ENCODE results near the gene NAV1. TPM values are rescaled to one million over a fixed set of nuclear protein-coding genes. Genes with fewer than 3 reads are reported as not detected.

Gene NAV1
- total RNA-seq, 4 donors from 2014 or later: 11.4 to 35.8 (median 18.0) TPM

DNA sequence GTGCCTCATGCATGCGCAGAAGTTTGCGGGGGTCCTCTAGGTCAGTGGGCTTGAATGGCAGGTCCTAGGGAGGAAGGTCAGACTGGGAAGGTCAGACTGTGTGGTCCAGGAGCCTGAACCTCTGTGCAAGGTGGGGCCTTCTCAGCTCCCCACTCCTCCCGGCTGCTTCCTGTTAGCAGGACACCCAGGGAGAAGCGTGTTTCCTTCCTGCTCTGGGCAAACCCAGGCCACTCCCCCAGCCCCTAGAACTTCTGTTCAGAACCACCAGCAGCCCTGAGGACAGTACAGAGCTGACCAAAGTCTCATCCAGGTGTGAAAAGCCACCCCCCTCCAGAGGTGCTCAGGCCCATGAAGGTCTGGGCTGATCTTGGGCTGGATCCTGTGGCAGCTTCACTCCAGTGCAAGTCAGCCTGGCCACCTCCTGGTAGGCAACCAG, 29.9 kb downstream of the NAV1 start:
- ATAC-seq: no peak
- peaks cover 0 to 26% (median 5%) of the 10 kb centered on the region in 3 donors for H3K4me1 ChIP-seq
- no peak overlapping the region for H3K4me3 ChIP-seq
- H3K27me3 ChIP-seq: no peaks in the 10 kb centered on the region
- no CpG with 5 or more reads among the region's 4 CpGs for WGBS, 2 donors (ENCODE audit: low coverage in 1 of 2)
- H3K27ac ChIP-seq: no peak overlapping the region
- no peaks in the 10 kb centered on the region for H3K9me3 ChIP-seq
- no peaks in the 10 kb centered on the region for H3K36me3 ChIP-seq
- TF ChIP-seq POLR2A (IDR thresholded peaks at IDR 0.05): no peak
- TF ChIP-seq EP300 (IDR thresholded peaks at IDR 0.05): no peak
- TF ChIP-seq, protein P1, sequence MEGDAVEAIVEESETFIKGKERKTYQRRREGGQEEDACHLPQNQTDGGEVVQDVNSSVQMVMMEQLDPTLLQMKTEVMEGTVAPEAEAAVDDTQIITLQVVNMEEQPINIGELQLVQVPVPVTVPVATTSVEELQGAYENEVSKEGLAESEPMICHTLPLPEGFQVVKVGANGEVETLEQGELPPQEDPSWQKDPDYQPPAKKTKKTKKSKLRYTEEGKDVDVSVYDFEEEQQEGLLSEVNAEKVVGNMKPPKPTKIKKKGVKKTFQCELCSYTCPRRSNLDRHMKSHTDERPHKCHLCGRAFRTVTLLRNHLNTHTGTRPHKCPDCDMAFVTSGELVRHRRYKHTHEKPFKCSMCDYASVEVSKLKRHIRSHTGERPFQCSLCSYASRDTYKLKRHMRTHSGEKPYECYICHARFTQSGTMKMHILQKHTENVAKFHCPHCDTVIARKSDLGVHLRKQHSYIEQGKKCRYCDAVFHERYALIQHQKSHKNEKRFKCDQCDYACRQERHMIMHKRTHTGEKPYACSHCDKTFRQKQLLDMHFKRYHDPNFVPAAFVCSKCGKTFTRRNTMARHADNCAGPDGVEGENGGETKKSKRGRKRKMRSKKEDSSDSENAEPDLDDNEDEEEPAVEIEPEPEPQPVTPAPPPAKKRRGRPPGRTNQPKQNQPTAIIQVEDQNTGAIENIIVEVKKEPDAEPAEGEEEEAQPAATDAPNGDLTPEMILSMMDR (IDR thresholded peaks at IDR 0.05): no peak
- no peak for TF ChIP-seq POLR2AphosphoS5 (IDR thresholded peaks at IDR 0.05)

DNA sequence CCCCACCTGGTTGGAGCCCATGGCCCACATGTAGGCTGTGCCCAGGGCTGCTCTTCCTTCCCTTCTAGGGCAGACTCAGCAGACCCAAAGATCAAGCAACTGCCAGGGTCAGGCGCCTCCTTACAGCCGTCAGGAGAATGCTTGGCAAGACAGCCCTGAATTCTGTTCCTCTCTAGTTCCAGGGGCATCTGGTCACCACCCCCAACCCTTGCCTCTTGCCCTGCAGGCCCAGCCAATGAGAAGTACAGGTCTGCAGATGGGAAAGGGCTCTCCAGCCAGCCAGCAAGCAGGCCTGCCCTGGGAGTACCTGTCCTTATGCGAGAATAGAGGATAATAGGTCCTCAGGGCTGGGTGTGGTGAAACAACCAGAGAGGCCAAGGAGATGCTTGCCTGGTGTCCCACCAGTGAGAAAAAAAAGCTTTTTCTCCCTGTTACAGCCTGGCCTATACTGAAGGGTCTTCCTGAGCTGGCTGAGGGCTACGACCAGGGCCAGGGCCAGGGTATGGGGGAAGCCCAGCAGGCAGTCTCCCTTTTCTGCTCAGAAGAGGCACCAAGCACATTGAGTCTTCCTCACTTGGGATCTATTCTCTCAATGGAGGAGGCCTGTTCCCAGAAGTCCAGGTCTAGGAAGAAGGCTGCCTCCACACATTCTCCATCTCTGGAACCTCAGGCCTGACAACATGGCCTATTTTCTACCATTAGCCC, 31.4 kb downstream of the NAV1 start:
- no peak for ATAC-seq
- Histone ChIP-seq H3K36me3 (no peaks in the 10 kb centered on the region), H3K4me1 (peaks cover 0 to 26% (median 5%) of the 10 kb centered on the region in 3 donors), H3K27ac (no peak overlapping the region), H3K4me3 (no peak overlapping the region), H3K9me3 (no peaks in the 10 kb centered on the region), H3K27me3 (no peaks in the 10 kb centered on the region)
- no peak for TF ChIP-seq POLR2A (IDR thresholded peaks at IDR 0.05)
- 100% methylated on average over 1 of the region's 4 CpGs; no CpG with 5 or more reads in 1 of the 2 donors for WGBS, 2 donors (ENCODE audit: low coverage in 1 of 2)

DNA sequence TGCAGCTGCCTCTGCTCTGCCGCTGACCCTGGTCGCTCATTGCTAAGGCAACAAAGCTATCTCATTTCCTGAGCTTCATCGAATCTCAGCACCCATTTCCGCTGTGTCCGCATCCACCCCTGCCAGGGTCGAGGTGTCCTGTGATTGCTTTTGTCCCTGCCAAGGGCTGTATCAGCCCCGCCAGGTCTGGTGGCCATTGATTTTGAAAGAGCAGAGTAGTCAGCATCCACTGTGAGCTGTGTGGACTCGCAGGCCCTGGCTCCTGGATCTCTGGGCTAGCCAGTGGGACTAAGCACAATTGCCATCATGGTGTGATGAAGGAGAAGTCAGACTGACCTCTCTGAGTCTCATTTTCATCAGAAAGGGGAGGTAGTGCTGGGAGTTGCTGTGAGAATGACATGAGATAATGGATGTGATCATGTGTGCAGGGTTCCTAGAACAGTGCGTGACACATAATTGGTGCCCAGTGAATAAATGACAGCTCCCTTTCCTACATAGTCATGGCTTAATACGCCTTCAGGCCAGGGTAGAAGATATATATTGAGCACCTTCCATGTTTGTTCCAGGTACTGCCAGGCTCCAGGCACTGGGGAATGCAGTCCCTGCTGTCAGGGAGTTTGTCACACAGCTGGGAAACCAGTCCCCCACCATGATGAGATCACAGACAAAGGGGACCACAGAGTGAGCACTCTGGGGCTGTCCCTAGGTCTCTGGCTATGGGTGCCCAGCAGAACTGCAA, 32.1 kb downstream of the NAV1 start:
- no peak overlapping the region for H3K27ac ChIP-seq
- ATAC-seq: peak; percentile 24
- 85 to 89% methylated on average over 7 to 8 of the region's 10 CpGs for WGBS, 2 donors (ENCODE audit: low coverage in 1 of 2)
- H3K36me3 ChIP-seq: no peaks in the 10 kb centered on the region
- TF ChIP-seq EP300 (IDR thresholded peaks at IDR 0.05): no peak
- TF ChIP-seq, protein P1 (IDR thresholded peaks at IDR 0.05): no peak
- TF ChIP-seq POLR2A (IDR thresholded peaks at IDR 0.05): no peak
- TF ChIP-seq POLR2AphosphoS5 (IDR thresholded peaks at IDR 0.05): no peak
- peaks cover 0 to 23% (median 5%) of the 10 kb centered on the region in 3 donors for H3K4me1 ChIP-seq
- no peaks in the 10 kb centered on the region for H3K27me3 ChIP-seq
- no peaks in the 10 kb centered on the region for H3K9me3 ChIP-seq
- no peak overlapping the region for H3K4me3 ChIP-seq

DNA sequence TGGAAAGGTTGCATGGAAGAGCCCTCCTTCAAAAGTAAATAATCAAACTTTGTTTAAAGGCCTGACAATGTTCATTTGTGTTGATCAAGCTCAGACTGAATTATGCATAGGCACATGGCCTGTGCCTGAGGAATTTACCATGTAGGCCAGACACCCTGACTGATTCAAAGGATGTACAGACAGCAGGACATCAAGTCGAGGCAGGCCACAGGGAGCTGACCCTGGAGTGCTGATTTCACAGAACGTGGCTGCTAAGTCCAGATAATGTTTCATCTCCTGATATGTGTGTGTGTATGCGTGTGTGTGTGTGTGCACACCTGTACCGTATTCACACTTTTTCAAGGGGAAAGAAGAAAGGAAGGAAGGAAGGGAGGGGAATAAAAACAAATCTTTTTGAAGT, 34.1 kb downstream of the NAV1 start:
- TF ChIP-seq POLR2A (IDR thresholded peaks at IDR 0.05) (no peak), POLR2AphosphoS5 (IDR thresholded peaks at IDR 0.05) (no peak)
- WGBS, 2 donors (ENCODE audit: low coverage in 1 of 2): 67 to 76% methylated on average over 4 of the region's 4 CpGs
- Histone ChIP-seq H3K27ac (no peak overlapping the region), H3K36me3 (no peaks in the 10 kb centered on the region), H3K4me3 (no peak overlapping the region), H3K9me3 (no peaks in the 10 kb centered on the region), H3K4me1 (peaks cover 0 to 17% (median 5%) of the 10 kb centered on the region in 3 donors), H3K27me3 (no peaks in the 10 kb centered on the region)
- no peak for ATAC-seq

DNA sequence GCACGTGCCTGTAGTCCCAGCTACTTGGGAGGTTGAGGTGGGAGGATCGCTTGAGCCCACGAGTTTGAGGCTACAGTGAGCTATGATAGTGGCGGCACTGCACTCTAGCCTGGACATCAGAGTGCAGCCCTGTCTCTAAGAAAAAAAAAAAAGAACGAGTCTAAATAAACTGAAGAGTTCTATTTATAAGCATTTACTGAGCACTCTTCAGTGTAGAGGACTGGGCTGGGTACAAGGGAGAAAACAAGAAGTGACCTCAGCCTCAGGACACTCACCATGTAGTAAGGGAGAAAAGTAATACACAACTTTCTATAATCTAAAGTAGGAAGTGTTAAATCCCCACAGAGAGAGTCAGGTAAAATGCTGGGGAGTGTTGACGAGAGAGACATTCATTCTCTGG, 35.0 kb downstream of the NAV1 start:
- no peak overlapping the region for H3K4me3 ChIP-seq
- no peaks in the 10 kb centered on the region for H3K36me3 ChIP-seq
- H3K4me1 ChIP-seq: peaks cover 0 to 8% (median 5%) of the 10 kb centered on the region in 3 donors
- no peaks in the 10 kb centered on the region for H3K9me3 ChIP-seq
- WGBS, 2 donors (ENCODE audit: low coverage in 1 of 2): 53 to 80% methylated on average over 3 to 6 of the region's 6 CpGs
- no peaks in the 10 kb centered on the region for H3K27me3 ChIP-seq
- TF ChIP-seq, protein P1 (IDR thresholded peaks at IDR 0.05): no peak
- TF ChIP-seq EP300 (IDR thresholded peaks at IDR 0.05) (no peak), POLR2A (IDR thresholded peaks at IDR 0.05) (no peak), POLR2AphosphoS5 (IDR thresholded peaks at IDR 0.05) (no peak)
- H3K27ac ChIP-seq: no peak overlapping the region
- ATAC-seq: no peak
